GM19452 (cell line): ENCODE measurements around the gene YKT6.
A peak's percentile ranks its signal among the peaks of the same experiment; 100 is the strongest.

ENCODE experiments used
- ATAC-seq: cut with Tn5 transposase; IDR thresholded peaks from one replicate; pipeline ENCODE4 v1.9.1; 2021; ENCODE audit not compliant: unreplicated experiment

The YKT6 gene

GRCh38 chr7:44230286-44230685 is 29.5 kb downstream of the YKT6 start:
- ATAC-seq: no peak

- ATAC-seq: no peak
These were observed 30.3 kb downstream of the YKT6 start for GRCh38 chr7:44231088-44231487.

- no peak for ATAC-seq
These were observed 31.6 kb downstream of the YKT6 start for GRCh38 chr7:44232396-44232795.

GRCh38 chr7:44232901-44233715 is 32.3 kb downstream of the YKT6 start:
- ATAC-seq: no peak

GRCh38 chr7:44235066-44235465 is 34.3 kb downstream of the YKT6 start:
- no peak for ATAC-seq

GRCh38 chr7:44235582-44236332 is 35.0 kb downstream of the YKT6 start:
- no peak for ATAC-seq

- no peak for ATAC-seq
These were observed 35.6 kb downstream of the YKT6 start for GRCh38 chr7:44236333-44236728.

DNA sequence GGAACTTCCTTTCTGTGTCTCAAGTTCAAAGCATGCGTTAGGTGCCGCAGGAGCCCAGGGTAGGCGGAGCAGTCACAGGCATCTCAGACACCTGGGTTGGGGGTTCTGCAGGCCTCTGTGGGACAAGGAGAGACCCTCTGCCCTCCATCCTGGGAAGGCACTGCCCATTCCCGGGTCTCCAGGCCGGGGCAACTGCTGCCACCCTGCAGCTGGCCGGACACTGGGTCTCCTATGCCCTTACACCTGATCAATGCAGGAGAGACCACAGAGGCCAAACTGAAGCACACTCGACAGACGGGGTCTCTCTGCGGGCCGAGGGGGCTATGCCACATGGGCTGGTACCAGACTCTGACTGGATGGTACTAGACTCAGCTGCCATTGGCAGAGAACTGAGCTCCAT is 36.9 kb downstream of the YKT6 start:
- no peak for ATAC-seq

DNA sequence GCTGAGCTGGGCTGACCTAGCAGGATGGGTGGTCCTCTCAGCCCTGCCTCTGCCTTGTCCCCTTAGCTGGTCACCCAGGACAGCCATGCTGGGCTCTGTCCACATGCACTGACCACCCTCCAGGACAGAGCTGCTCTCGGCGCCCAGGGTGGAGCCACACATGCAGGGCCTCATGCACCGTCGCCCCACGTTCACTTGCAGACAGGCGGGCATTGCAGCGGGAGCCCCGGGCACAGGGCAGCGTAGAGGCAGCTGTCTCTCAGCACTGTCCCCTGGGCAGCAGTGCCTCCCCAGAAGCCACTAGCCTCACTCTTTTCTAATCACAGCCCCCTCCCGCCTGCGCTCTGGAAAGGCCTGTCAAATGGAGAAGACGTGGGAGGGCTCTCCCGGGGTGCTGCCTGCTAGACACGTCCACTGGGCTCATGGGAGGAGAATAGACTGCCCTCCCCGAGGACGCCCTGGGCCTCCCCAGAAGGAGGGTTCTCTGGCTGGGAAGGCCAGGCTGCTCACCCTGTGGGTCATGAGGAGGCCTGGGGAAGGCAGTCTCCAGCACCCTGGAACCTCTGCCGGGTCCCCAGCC is 37.4 kb downstream of the YKT6 start:
- ATAC-seq: no peak

DNA sequence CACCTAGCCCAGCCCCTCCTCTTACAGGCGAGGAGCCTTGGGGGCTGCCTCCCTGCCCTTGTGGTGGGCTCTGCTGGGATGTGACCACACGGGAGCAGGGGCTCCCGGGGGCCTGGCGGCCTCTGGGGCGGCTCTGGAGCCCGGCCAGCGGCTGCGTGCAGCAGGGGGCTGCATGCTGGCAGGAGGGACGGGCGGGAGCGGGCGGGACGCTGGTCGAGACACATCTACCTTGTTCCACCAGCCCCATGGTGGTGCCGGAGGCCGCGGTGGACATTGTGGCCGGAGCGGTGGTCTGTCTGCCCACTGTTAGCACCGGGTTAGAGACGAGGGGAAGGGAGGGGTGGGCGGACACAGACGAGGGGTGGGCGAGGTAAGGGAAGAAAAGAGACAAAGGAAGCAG is 38.6 kb downstream of the YKT6 start:
- ATAC-seq: no peak

DNA sequence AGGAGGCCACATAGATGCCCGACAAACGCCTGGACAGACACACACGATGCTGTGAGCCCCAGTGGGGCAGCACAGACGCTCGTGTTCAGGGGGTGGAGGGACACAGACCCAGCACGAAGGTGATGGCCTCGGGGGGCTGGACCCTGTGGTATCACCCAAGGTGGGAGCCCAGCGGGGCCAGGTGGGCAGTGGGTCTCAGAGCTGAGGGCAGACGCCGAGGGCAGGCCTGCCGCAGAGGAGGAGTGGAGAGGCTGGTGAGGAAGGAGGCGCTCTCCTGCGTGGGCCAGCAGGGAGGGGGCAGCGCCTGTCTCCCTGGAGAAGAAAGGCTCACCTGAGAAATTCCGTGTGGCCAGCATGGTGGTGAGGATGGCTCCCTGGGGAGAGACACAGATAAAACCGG is 39.6 kb downstream of the YKT6 start:
- ATAC-seq: no peak

- peak; percentile 88 for ATAC-seq
These were observed 40.3 kb downstream of the YKT6 start for GRCh38 chr7:44240983-44241510.

DNA sequence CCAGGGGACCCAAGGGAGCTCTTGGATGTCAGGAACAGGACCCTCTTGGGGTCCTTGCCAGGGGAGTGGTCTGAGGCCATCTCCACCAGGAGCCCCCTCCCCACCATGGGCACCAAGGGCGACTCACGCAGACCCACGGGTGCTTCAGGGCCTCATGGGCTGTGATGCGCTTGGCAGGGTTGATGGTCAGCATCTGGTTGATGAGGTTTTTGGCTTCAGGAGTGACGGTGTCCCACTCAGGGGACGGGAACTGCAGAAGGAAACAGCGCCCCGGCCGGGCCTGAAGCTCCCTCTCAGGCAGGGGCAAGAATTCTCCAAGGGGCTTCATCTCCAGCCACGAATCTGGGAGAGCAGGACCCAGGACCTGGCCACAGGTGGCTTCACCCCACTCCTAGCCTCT is 41.3 kb downstream of the YKT6 start:
- ATAC-seq: no peak

- ATAC-seq: no peak
These were observed 43.5 kb downstream of the YKT6 start for GRCh38 chr7:44244282-44244681.

GRCh38 chr7:44246396-44247113 is 45.8 kb downstream of the YKT6 start:
- no peak for ATAC-seq

- no peak for ATAC-seq
These were observed 47.3 kb downstream of the YKT6 start for GRCh38 chr7:44247868-44248651.

- ATAC-seq: no peak
These were observed 49.0 kb downstream of the YKT6 start for GRCh38 chr7:44249639-44250234.

- ATAC-seq: no peak
These were observed 50.5 kb downstream of the YKT6 start for GRCh38 chr7:44251269-44251668.

- no peak for ATAC-seq
These were observed 51.1 kb downstream of the YKT6 start for GRCh38 chr7:44251881-44252280.

DNA sequence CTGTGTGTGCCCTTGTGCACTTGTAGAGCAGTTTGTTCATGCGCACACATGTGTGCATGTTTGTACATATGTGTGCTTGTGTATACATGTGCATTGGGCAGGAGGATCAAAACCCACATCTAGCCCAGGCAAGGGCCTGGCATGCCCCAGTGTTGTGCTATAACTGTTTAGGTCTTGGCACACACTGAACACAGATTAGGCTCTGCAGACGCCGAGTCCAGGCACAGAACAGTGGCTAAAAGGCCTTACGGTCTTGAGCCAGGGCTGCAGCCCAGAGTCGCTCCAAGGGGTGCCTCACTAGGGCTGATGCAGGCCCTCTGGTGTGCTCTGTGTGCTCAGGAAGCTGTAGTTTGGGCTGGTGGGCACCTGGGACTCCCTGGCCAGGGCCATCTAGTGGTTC is 55.7 kb downstream of the YKT6 start:
- ATAC-seq: no peak
